GM23338 (cell line): ENCODE data around the gene TST. TPM values are rescaled to one million over a fixed set of nuclear protein-coding genes. Genes with fewer than 3 reads are reported as not detected.

Experiments
- ETS1 ChIP-seq: IDR thresholded peaks from 2 replicates; pipeline ENCODE4 v1.6.1; 2016; ENCODE audit warnings: antibody characterized with exemption
- NANOG ChIP-seq: IDR thresholded peaks from 2 replicates; pipeline ENCODE4 v1.6.1; 2016; ENCODE audit warnings: antibody characterized with exemption, borderline replicate concordance
- STAT1 ChIP-seq: IDR thresholded peaks from one replicate; pipeline ENCODE4 v1.6.1; 2016; ENCODE audit warnings: antibody characterized with exemption; ENCODE audit not compliant: unreplicated experiment
- ZNF331 ChIP-seq: fragments of 250-450 bp; sonication (Bioruptor Pico); IDR thresholded peaks from 2 replicates; pipeline ENCODE4 v1.5.0; 2020; ENCODE audit warnings: low read depth, mild to moderate bottlenecking, moderate library complexity
- polyA plus RNA-seq: library from polyadenylated mRNA; unstranded; fragments of >200 nt; fragmentation: Nextera tagmentation; extraction: Ambion mirVana; gene quantifications from 2 replicates; pipeline ENCODE4 v1.2.1, GENCODE V29; 2016
- total RNA-seq: library from RNA; depleted of rRNA; stranded (reverse); fragments of >200 nt; shearing (Covaris generic); gene quantifications from 2 replicates; pipeline ENCODE4 v1.2.3, GENCODE V29; 2014
- TF ChIP-seq, protein P1 (sequence below): fragments of 250-450 bp; sonication (Bioruptor Pico); IDR thresholded peaks from 2 replicates; pipeline ENCODE4 v1.5.0; 2020; ENCODE audit warnings: mild to moderate bottlenecking, moderate library complexity
- TF ChIP-seq, protein P2 (sequence below), 2 experiments: fragments of 200-600 bp in 1 of 2; sonication (generic) in 1 of 2; conservative IDR thresholded peaks; 2 replicates each; pipeline versions ENCODE4 v1.5.1 to v1.6.1; 2016 to 2017; ENCODE audit warnings: antibody characterized with exemption in 2 of 2, low read depth in 2 of 2, mild to moderate bottlenecking in 2 of 2, moderate library complexity in 1 of 2

Gene TST
- total and polyA plus RNA-seq, 2 experiments from 2014 or later, result 14.6 to 32.7 TPM

- TF ChIP-seq, protein P1, sequence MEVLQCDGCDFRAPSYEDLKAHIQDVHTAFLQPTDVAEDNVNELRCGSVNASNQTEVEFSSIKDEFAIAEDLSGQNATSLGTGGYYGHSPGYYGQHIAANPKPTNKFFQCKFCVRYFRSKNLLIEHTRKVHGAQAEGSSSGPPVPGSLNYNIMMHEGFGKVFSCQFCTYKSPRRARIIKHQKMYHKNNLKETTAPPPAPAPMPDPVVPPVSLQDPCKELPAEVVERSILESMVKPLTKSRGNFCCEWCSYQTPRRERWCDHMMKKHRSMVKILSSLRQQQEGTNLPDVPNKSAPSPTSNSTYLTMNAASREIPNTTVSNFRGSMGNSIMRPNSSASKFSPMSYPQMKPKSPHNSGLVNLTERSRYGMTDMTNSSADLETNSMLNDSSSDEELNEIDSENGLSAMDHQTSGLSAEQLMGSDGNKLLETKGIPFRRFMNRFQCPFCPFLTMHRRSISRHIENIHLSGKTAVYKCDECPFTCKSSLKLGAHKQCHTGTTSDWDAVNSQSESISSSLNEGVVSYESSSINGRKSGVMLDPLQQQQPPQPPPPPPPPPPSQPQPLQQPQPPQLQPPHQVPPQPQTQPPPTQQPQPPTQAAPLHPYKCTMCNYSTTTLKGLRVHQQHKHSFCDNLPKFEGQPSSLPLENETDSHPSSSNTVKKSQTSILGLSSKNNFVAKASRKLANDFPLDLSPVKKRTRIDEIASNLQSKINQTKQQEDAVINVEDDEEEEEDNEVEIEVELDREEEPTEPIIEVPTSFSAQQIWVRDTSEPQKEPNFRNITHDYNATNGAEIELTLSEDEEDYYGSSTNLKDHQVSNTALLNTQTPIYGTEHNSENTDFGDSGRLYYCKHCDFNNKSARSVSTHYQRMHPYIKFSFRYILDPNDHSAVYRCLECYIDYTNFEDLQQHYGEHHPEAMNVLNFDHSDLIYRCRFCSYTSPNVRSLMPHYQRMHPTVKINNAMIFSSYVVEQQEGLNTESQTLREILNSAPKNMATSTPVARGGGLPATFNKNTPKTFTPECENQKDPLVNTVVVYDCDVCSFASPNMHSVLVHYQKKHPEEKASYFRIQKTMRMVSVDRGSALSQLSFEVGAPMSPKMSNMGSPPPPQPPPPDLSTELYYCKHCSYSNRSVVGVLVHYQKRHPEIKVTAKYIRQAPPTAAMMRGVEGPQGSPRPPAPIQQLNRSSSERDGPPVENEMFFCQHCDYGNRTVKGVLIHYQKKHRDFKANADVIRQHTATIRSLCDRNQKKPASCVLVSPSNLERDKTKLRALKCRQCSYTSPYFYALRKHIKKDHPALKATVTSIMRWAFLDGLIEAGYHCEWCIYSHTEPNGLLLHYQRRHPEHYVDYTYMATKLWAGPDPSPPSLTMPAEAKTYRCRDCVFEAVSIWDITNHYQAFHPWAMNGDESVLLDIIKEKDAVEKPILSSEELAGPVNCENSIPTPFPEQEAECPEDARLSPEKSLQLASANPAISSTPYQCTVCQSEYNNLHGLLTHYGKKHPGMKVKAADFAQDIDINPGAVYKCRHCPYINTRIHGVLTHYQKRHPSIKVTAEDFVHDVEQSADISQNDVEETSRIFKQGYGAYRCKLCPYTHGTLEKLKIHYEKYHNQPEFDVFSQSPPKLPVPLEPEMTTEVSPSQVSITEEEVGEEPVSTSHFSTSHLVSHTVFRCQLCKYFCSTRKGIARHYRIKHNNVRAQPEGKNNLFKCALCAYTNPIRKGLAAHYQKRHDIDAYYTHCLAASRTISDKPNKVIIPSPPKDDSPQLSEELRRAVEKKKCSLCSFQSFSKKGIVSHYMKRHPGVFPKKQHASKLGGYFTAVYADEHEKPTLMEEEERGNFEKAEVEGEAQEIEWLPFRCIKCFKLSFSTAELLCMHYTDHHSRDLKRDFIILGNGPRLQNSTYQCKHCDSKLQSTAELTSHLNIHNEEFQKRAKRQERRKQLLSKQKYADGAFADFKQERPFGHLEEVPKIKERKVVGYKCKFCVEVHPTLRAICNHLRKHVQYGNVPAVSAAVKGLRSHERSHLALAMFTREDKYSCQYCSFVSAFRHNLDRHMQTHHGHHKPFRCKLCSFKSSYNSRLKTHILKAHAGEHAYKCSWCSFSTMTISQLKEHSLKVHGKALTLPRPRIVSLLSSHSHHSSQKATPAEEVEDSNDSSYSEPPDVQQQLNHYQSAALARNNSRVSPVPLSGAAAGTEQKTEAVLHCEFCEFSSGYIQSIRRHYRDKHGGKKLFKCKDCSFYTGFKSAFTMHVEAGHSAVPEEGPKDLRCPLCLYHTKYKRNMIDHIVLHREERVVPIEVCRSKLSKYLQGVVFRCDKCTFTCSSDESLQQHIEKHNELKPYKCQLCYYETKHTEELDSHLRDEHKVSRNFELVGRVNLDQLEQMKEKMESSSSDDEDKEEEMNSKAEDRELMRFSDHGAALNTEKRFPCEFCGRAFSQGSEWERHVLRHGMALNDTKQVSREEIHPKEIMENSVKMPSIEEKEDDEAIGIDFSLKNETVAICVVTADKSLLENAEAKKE, result no peak
- no peak for TF ChIP-seq ETS1
- no peak for TF ChIP-seq STAT1
- TF ChIP-seq, protein P2, sequence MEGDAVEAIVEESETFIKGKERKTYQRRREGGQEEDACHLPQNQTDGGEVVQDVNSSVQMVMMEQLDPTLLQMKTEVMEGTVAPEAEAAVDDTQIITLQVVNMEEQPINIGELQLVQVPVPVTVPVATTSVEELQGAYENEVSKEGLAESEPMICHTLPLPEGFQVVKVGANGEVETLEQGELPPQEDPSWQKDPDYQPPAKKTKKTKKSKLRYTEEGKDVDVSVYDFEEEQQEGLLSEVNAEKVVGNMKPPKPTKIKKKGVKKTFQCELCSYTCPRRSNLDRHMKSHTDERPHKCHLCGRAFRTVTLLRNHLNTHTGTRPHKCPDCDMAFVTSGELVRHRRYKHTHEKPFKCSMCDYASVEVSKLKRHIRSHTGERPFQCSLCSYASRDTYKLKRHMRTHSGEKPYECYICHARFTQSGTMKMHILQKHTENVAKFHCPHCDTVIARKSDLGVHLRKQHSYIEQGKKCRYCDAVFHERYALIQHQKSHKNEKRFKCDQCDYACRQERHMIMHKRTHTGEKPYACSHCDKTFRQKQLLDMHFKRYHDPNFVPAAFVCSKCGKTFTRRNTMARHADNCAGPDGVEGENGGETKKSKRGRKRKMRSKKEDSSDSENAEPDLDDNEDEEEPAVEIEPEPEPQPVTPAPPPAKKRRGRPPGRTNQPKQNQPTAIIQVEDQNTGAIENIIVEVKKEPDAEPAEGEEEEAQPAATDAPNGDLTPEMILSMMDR (conservative IDR thresholded peaks at IDR 0.05; ENCODE audit: low read depth in 2 of 2), result no peak
- no peak for TF ChIP-seq ZNF331 (CRISPR knock-in tag)
- TF ChIP-seq NANOG, result no peak
Observed at GRCh38 chr22:37060801-37061610, 41.8 kb upstream of the TST start (continued).
